CD4-positive, alpha-beta T cell (primary cell): ENCODE data around the gene CDH4. TPM values are rescaled to one million over a fixed set of nuclear protein-coding genes. Genes with fewer than 3 reads are reported as not detected.

Source experiments
- ATAC-seq: fragments of 200-7000 bp; cut with Tn5 transposase; one replicate; pipeline ENCODE4 v1.10.0; 2022; ENCODE audit warnings: mild to moderate bottlenecking; ENCODE audit not compliant: poor library complexity
- CTCF ChIA-PET: fragments of 350-600 bp; sonication (Branson Sonifier 250); formaldehyde crosslinking; loops from one replicate; lab custom pipeline; 2021; ENCODE audit warnings: antibody characterized with exemption, inconsistent platforms; lab: Charles Lee
- POLR2A ChIA-PET: fragments of 350-600 bp; sonication (Branson Sonifier 250); formaldehyde crosslinking; loops from one replicate; lab custom pipeline; 2021; ENCODE audit warnings: antibody characterized with exemption, inconsistent platforms; lab: Charles Lee
- DNase-seq, 14 experiments: peaks; one replicate each; pipeline ENCODE4 v3.0.0-alpha.2; 2013 to 2020; ENCODE audit warnings: mixed read lengths in 2 of 14
- H3K27ac ChIP-seq, 2 donors: one replicate each; pipeline versions ENCODE4 v1.5.1 to v1.7.0; 2013; ENCODE audit warnings: low read length in 2 of 2, low read depth in 1 of 2, mild to moderate bottlenecking in 1 of 2
- H3K27me3 ChIP-seq, 2 experiments: 1 replicate in 1 of 2; 2 replicates in 1 of 2; pipeline versions ENCODE4 v1.6.1 to v1.7.0; 2013; ENCODE audit warnings: low read length in 2 of 2, control low read depth in 1 of 2, mild to moderate bottlenecking in 1 of 2, moderate library complexity in 1 of 2; ENCODE audit not compliant: insufficient read depth in 2 of 2, control insufficient read depth in 1 of 2
- H3K36me3 ChIP-seq: one replicate; pipeline ENCODE4 v1.6.1; 2013; ENCODE audit warnings: low read length, control low read depth; ENCODE audit not compliant: insufficient read depth
- H3K4me1 ChIP-seq: one replicate; pipeline ENCODE4 v1.6.1; 2013; ENCODE audit warnings: low read length, control low read depth; ENCODE audit not compliant: insufficient read depth
- H3K4me3 ChIP-seq: one replicate; pipeline ENCODE4 v1.5.1; 2013; ENCODE audit warnings: mild to moderate bottlenecking, low read length, moderate library complexity
- H3K9me3 ChIP-seq, 2 experiments: 1 replicate in 1 of 2; 2 replicates in 1 of 2; pipeline versions ENCODE4 v1.6.1 to v1.7.0; 2013; ENCODE audit warnings: low read length in 2 of 2, mild to moderate bottlenecking in 2 of 2, control low read depth in 1 of 2, moderate library complexity in 1 of 2; ENCODE audit not compliant: control insufficient read depth in 1 of 2, insufficient read depth in 1 of 2
- H3K27ac Mint-ChIP-seq: one replicate; pipeline ENCODE4 v1.8.0; 2020; ENCODE audit warnings: mixed read lengths
- H3K27me3 Mint-ChIP-seq: one replicate; pipeline ENCODE4 v1.8.0; 2021; ENCODE audit warnings: mixed read lengths
- H3K36me3 Mint-ChIP-seq: one replicate; pipeline ENCODE4 v1.8.0; 2021; ENCODE audit warnings: low read depth, mixed read lengths
- H3K4me1 Mint-ChIP-seq: one replicate; pipeline ENCODE4 v1.8.0; 2021; ENCODE audit warnings: low read depth, mixed read lengths
- H3K4me3 Mint-ChIP-seq: one replicate; pipeline ENCODE4 v1.8.0; 2020; ENCODE audit warnings: mild to moderate bottlenecking, mixed read lengths
- H3K9me3 Mint-ChIP-seq: one replicate; pipeline ENCODE4 v1.8.0; 2020; ENCODE audit warnings: mixed read lengths
- intact Hi-C, 2 experiments: fragments of 100-400 bp; cut with DNase I in 1 of 2; cut with micrococcal nuclease in 1 of 2; formaldehyde crosslinking; loops; one replicate each; pipeline versions ENCODE4 v1.15.1 to v1.9.0; 2023 to 2025; cut with DNase I, micrococcal nuclease
- total RNA-seq, 174 experiments: library from RNA in 2 of 174; stranded (reverse) in 2 of 174; gene quantifications; one replicate each; pipeline ENCODE4 v1.2.3 and lab custom pipeline; 2021 to 2026
- TF ChIP-seq, protein P1 (sequence below): fragments of 200-600 bp; IDR thresholded peaks from one replicate; pipeline ENCODE4 v1.8.0; 2022; ENCODE audit warnings: antibody characterized with exemption, mild to moderate bottlenecking

The CDH4 gene
- total RNA-seq, 2 experiments from 2014 or later, result 0.11 TPM

DNA sequence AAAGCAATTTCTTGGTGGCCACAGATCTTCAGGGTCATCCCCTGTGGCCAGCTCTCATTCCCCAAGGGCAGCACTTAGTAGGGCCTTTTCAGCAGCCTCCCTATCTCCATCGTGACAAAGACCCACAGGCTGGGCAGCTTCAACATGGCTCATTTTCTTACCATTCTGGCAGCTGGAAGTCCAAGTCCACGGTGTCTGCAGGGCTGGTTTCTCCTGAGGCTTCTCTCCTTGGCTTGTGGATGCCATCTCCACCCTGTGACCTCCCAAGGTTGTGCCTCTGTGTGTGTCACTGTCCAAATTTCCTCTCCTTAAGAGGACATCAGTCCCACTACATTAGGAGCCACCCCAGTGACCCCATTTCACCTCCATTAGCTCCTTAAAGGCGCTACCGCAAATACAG is 161.7 kb downstream of the CDH4 start:
- Mint-ChIP-seq H3K36me3 (no peaks in the 10 kb centered on the region), H3K27me3 (no peaks in the 10 kb centered on the region), H3K4me1 (no peaks in the 10 kb centered on the region), H3K4me3 (no peak overlapping the region), H3K9me3 (no peaks in the 10 kb centered on the region), H3K27ac (no peak overlapping the region)
- no peak overlapping the region for H3K27ac ChIP-seq
- DNase-seq (no peak), ATAC-seq (no peak)
- CTCF ChIA-PET, result no interaction called here
- no peaks in the 10 kb centered on the region for H3K4me1 ChIP-seq
- H3K36me3 ChIP-seq, result no peaks in the 10 kb centered on the region
- no peaks in the 10 kb centered on the region for H3K27me3 ChIP-seq
- TF ChIP-seq, protein P1, sequence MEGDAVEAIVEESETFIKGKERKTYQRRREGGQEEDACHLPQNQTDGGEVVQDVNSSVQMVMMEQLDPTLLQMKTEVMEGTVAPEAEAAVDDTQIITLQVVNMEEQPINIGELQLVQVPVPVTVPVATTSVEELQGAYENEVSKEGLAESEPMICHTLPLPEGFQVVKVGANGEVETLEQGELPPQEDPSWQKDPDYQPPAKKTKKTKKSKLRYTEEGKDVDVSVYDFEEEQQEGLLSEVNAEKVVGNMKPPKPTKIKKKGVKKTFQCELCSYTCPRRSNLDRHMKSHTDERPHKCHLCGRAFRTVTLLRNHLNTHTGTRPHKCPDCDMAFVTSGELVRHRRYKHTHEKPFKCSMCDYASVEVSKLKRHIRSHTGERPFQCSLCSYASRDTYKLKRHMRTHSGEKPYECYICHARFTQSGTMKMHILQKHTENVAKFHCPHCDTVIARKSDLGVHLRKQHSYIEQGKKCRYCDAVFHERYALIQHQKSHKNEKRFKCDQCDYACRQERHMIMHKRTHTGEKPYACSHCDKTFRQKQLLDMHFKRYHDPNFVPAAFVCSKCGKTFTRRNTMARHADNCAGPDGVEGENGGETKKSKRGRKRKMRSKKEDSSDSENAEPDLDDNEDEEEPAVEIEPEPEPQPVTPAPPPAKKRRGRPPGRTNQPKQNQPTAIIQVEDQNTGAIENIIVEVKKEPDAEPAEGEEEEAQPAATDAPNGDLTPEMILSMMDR, result no peak
- intact Hi-C loops, result no loop called here
- peaks cover 0 to 39% of the 10 kb centered on the region in 2 experiments for H3K9me3 ChIP-seq
- POLR2A ChIA-PET, result no interaction called here
- no peak overlapping the region for H3K4me3 ChIP-seq

DNA sequence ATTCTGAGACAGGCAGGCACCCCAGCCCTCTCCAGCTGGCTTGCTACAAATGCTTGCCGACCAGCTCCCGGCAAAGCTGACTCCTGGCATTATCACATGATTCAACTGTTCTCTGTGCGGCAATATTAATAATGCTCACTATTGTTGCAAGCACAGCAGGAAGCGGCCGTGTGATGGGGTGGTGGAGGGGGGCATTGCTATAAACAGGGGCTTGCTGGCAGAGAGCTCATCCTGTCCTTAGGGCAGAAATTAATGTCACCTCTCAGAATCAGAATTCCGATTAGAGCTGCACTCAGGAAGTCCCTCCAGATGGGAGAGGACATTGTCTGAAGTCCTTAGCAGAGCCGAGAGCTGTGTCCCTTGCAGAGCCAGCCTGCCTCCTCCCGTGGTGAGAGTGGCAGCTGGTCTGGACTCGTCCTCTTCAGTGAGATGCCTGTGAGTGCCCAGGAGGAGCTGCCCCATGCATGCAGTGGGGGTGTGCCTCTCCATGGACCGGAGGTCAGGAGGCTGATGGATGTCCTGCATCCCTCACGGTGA is 162.5 kb downstream of the CDH4 start:
- no peaks in the 10 kb centered on the region for H3K4me1 ChIP-seq
- Mint-ChIP-seq H3K27me3 (no peaks in the 10 kb centered on the region), H3K4me1 (no peaks in the 10 kb centered on the region), H3K4me3 (no peak overlapping the region), H3K9me3 (no peaks in the 10 kb centered on the region), H3K36me3 (no peaks in the 10 kb centered on the region), H3K27ac (no peak overlapping the region)
- intact Hi-C loops, result no loop called here
- POLR2A ChIA-PET, result no interaction called here
- peaks cover 0 to 44% of the 10 kb centered on the region in 2 experiments for H3K9me3 ChIP-seq
- TF ChIP-seq, protein P1, result no peak
- no peak overlapping the region for H3K4me3 ChIP-seq
- H3K27ac ChIP-seq, result no peak overlapping the region
- no peaks in the 10 kb centered on the region for H3K36me3 ChIP-seq
- CTCF ChIA-PET, result no interaction called here
- H3K27me3 ChIP-seq, result no peaks in the 10 kb centered on the region
- ATAC-seq (no peak), DNase-seq (no peak)

DNA sequence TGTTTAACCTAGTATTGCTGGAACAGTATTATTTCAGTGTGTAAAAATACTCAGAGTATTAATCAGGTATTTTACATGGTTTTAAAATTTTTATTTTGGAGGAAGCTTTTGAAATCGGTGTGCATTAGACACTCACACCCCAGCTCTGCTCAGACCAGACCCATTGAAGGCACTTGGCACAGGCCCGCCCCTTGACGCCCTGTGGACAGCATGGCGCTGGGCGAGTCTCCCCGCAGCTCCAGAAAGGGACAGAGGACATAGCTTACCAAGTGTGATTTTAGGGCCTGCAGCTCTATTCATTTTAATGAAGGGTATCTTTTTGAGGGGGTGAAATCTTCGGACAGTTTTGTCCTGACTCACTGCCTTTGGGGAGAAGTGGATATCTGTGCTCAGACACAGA is 164.5 kb downstream of the CDH4 start:
- Histone ChIP-seq H3K27ac (no peak overlapping the region), H3K4me3 (no peak overlapping the region), H3K9me3 (peaks cover 0 to 50% of the 10 kb centered on the region in 2 experiments), H3K27me3 (peaks cover 0 to 2% of the 10 kb centered on the region in 2 experiments), H3K36me3 (no peaks in the 10 kb centered on the region), H3K4me1 (no peaks in the 10 kb centered on the region)
- H3K27me3 Mint-ChIP-seq, result no peaks in the 10 kb centered on the region
- ChIA-PET POLR2A (no interaction called here), CTCF (no interaction called here)
- no peak for ATAC-seq
- intact Hi-C loops, result no loop called here
- no peak for DNase-seq
- H3K9me3 Mint-ChIP-seq, result no peaks in the 10 kb centered on the region
- no peak overlapping the region for H3K27ac Mint-ChIP-seq
- no peaks in the 10 kb centered on the region for H3K36me3 Mint-ChIP-seq
- H3K4me3 Mint-ChIP-seq, result no peak overlapping the region
- H3K4me1 Mint-ChIP-seq, result no peaks in the 10 kb centered on the region
- TF ChIP-seq, protein P1, result no peak
